Heart left ventricle (tissue), 16 donors: Measurements from ENCODE around the gene NTNG2. TPM values are rescaled to one million over a fixed set of nuclear protein-coding genes. Genes with fewer than 3 reads are reported as not detected.
"Not testable (repeated sequence)": the region's sequence is repeated elsewhere in the genome, so short reads cannot be mapped to it uniquely, and the experiment has no call there.

Experiments used
- ATAC-seq, 4 donors: fragments of 200-7000 bp; cut with Tn5 transposase; one replicate each; pipeline ENCODE4 v1.9.1; 2020 to 2022; ENCODE audit warnings: moderate library complexity in 4 of 4, mild to moderate bottlenecking in 3 of 4, moderate number of reproducible peaks in 1 of 4
- DNase-seq, 5 donors: peaks; one replicate each; pipeline ENCODE4 v3.0.0-alpha.2; 2020
- H3K27ac ChIP-seq, 12 donors: fragments of 200-600 bp; sonication (generic) in 4 of 12; one replicate each; pipeline versions ENCODE4 v1.5.0 to v1.8.0; 2016 to 2022; ENCODE audit warnings: mild to moderate bottlenecking in 2 of 12
- H3K27me3 ChIP-seq, 9 donors: fragments of 200-600 bp; sonication (generic) in 2 of 9; one replicate each; pipeline versions ENCODE4 v1.5.1 to v1.8.0; 2016 to 2022; ENCODE audit warnings: mild to moderate bottlenecking in 3 of 9
- H3K36me3 ChIP-seq, 9 donors: fragments of 200-600 bp; sonication (generic) in 2 of 9; one replicate each; pipeline versions ENCODE4 v1.5.0 to v1.8.0; 2018 to 2022; ENCODE audit warnings: mild to moderate bottlenecking in 2 of 9
- H3K4me1 ChIP-seq, 12 donors: fragments of 200-600 bp; sonication (generic) in 4 of 12; one replicate each; pipeline versions ENCODE4 v1.5.0 to v1.8.0; 2016 to 2022; ENCODE audit warnings: mild to moderate bottlenecking in 3 of 12
- H3K4me3 ChIP-seq, 12 donors: fragments of 200-600 bp; sonication (generic) in 4 of 12; one replicate each; pipeline versions ENCODE4 v1.5.0 to v1.8.0; 2017 to 2022; ENCODE audit warnings: mild to moderate bottlenecking in 9 of 12, moderate library complexity in 4 of 12
- H3K9me3 ChIP-seq, 12 donors: fragments of 200-600 bp; sonication (generic) in 4 of 12; one replicate each; pipeline versions ENCODE4 v1.5.0 to v1.8.0; 2016 to 2022; ENCODE audit warnings: mild to moderate bottlenecking in 1 of 12
- POLR2A ChIP-seq, 2 donors: fragments of 450-650 bp; IDR thresholded peaks; one replicate each; pipeline ENCODE4 v1.6.1; 2017; ENCODE audit warnings: antibody characterized with exemption in 2 of 2, mild to moderate bottlenecking in 2 of 2, moderate library complexity in 2 of 2
- WGBS, 4 donors: extraction: QIAGEN DNeasy Blood & Tissue Kit in 2 of 4; methylation state at CpG; one replicate each; pipeline versions ENCODE4 v1.1.5 to v1.1.7; 2013 to 2018; 5-methylcytosine and 5-hydroxymethylcytosine counted together
- intact Hi-C, 10 donors: fragments of 100-400 bp; cut with DNase I; formaldehyde crosslinking; loops; one replicate each; pipeline versions ENCODE4 v1.11.1 to v1.14.2; 2022
- polyA plus RNA-seq, 2 donors: library from polyadenylated mRNA; stranded (reverse); fragments of 200-250 nt; gene quantifications; one replicate each; pipeline ENCODE4 v1.2.3, GENCODE V29; 2013
- total RNA-seq, 9 donors: library from RNA; depleted of rRNA in 2 of 9; stranded (reverse); fragments of >200 nt in 2 of 9; fragmentation: NEBNext Ultra II Directional in 3 of 9; extraction: Animal tissue kit (Norgen Biotek cat#: 25700) in 3 of 9; gene quantifications; one replicate each; pipeline versions ENCODE4 v1.1.0 to v1.2.4, GENCODE V29; 2016 to 2023
- TF ChIP-seq, protein P1 (sequence below), 12 donors: fragments of 200-600 bp; sonication (generic) in 4 of 12; IDR thresholded peaks; one replicate each; pipeline versions ENCODE4 v1.5.0 to v1.8.0; 2018 to 2022; ENCODE audit warnings: antibody characterized with exemption in 12 of 12, mild to moderate bottlenecking in 5 of 12
- donor health status: ischemic (EF 13 %, LVEDD 7.1; RV severe dilation, severe dysfunction).
- donor health status: healthy with polysubstance abuse.
- donor health status: DM: no; HTN: yes; CAD: no.
- donor health status: DM: no; HTN: no; CAD: no.
- donor health status: ischemic (EF 25% LVEDD 6.9; RV normal size, moderate dysfunction).
- donor health status: ischemic (EF 25% LVEDD 5.7; RV mildly dilated, moderate dysfunction).
- donor health status: healthy.
- donor health status: DM: yes; HTN: yes; CAD: no.
- donor health status: ischemic (EF 35%, LVEDD 5.7; RV mildly dilated, moderate dysfunction).
- donor health status: nonischemic (EF 11% LVEDD 7.7; RV severe dilation, severe dysfunction).
- donor health status: DM: yes; HTN: yes; CAD: no.
- donor health status: PGD.
- donor health status: ischemic (EF 29% LVEDD 5.4; RV normal size, mild dysfunction).
- donor health status: nonischemic (EF 23%, LVEDD 6.1; RV moderate dilation, normal function).

Gene NTNG2
- total and polyA plus RNA-seq, 11 donors: 0.28 to 4.1 (median 2.2) TPM

DNA sequence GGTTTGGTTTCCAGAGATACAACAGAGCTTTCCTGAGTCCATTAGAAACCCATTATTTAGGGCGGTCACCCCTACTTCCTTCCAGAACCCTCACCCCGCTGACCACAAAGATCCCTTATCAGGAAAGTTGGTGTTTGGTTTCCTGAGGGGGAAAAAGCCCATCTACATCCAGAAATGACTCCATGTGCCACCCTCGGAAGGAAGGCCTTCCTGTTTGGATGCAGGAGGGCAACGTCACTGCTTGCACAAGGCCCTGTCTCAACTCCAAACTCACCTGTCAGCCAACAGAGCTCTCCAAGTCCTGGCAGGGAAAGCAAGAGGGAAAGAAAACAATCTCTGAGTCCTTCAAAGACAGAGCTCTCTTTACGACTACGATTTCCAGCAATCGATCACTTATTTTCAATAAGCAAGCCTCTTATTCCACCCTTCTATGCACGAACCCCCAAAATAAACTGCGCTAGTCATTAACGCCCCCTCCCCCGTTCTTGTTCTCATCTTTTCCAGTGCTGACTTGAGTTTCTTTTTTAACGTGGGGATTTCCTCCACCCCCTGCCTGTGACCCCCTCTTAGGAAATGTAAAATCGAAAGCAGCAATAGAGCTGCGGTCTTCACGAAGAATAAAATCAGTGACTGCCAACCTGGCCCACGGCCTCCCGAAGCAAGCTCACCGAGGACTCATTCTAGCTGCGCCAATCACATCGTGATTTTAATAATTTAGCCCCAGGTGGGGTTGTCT, 35.7 kb upstream of the NTNG2 start:
- ATAC-seq (no peak), DNase-seq (no peak)
- whole genome bisulfite sequencing, 4 donors: 52 to 57% (median 55%) methylated on average over 20 of the region's 20 CpGs
- no peaks in the 10 kb centered on the region for H3K36me3 ChIP-seq
- H3K4me3 ChIP-seq: no peak overlapping the region
- no peak for TF ChIP-seq POLR2A (IDR thresholded peaks at IDR 0.05)
- TF ChIP-seq, protein P1, sequence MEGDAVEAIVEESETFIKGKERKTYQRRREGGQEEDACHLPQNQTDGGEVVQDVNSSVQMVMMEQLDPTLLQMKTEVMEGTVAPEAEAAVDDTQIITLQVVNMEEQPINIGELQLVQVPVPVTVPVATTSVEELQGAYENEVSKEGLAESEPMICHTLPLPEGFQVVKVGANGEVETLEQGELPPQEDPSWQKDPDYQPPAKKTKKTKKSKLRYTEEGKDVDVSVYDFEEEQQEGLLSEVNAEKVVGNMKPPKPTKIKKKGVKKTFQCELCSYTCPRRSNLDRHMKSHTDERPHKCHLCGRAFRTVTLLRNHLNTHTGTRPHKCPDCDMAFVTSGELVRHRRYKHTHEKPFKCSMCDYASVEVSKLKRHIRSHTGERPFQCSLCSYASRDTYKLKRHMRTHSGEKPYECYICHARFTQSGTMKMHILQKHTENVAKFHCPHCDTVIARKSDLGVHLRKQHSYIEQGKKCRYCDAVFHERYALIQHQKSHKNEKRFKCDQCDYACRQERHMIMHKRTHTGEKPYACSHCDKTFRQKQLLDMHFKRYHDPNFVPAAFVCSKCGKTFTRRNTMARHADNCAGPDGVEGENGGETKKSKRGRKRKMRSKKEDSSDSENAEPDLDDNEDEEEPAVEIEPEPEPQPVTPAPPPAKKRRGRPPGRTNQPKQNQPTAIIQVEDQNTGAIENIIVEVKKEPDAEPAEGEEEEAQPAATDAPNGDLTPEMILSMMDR (IDR thresholded peaks at IDR 0.05): no peak
- intact Hi-C loops: no loop called here
- no peaks in the 10 kb centered on the region for H3K4me1 ChIP-seq
- no peak overlapping the region for H3K27ac ChIP-seq
- H3K9me3 ChIP-seq: no peaks in the 10 kb centered on the region
- peaks cover 0 to 82% (median 21%) of the 10 kb centered on the region in 9 donors for H3K27me3 ChIP-seq

DNA sequence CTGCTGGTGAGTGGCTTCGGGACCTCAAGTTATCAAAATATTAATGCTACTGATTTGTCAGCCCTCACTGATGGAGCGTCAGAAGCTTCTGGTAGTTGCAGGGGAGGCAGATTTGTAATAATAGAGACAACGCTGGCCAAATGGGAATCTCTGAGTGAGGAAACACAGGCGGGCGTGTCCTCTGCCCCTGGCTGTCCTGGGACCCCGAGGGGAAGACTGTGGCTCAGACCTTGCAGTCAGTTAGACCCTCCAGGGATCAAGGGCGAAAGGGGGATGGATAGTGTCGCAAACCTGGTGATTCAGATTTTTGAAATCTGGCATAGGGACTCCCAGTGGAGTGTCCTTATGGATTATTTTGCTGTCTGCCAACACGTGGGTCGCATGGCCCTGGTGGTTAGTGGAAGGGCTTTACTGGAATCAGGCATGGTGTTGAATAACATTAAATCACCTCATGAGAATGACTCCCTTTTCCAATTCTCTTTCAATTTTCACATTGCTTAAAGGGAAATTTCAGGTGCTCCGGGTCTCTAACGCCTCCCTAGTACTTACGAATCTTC, 35.1 kb upstream of the NTNG2 start:
- H3K4me1 ChIP-seq: no peaks in the 10 kb centered on the region
- peaks cover 0 to 78% (median 20%) of the 10 kb centered on the region in 9 donors for H3K27me3 ChIP-seq
- intact Hi-C loops: no loop called here
- WGBS, 4 donors: 64 to 70% (median 67%) methylated on average over 13 of the region's 13 CpGs
- DNase-seq (no peak), ATAC-seq (no peak)
- H3K36me3 ChIP-seq: no peaks in the 10 kb centered on the region
- H3K4me3 ChIP-seq: no peak overlapping the region
- H3K27ac ChIP-seq: no peak overlapping the region
- no peaks in the 10 kb centered on the region for H3K9me3 ChIP-seq
- no peak for TF ChIP-seq POLR2A (IDR thresholded peaks at IDR 0.05)
- TF ChIP-seq, protein P1 (IDR thresholded peaks at IDR 0.05): no peak

DNA sequence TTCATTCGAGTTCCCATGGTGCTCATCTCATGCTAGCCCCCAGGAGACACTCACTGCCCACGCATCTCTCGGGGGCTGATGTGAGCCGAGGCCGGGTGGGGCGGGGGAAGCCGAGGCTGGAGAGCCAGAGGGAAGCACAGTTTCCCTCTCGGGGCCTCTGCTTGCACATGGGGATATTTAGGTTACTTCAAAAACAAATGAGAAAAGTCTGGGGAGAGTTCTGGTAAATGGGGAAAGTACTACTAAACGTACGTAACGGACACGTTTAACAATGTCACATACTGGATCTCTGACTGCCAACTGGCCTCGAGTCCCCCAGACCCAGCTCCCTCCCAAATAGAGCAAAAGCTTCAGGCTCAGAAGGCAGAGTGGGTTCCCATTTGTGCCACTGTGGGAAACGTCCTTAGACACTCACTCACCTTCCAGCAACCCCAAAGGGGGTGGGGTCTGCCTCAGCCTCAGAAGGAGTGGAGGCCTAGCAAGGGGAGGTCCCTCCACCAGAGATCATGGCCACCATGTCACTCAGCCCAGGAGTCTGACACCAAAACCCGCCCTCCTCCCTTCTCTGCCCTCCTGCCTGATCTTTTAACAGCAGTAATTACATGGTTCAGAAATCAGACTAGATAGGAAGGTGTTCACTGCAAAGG, 33.8 kb upstream of the NTNG2 start:
- Histone ChIP-seq H3K27ac (no peak overlapping the region), H3K9me3 (no peaks in the 10 kb centered on the region), H3K27me3 (peaks cover 0 to 75% (median 19%) of the 10 kb centered on the region in 9 donors), H3K4me3 (no peak overlapping the region), H3K36me3 (no peaks in the 10 kb centered on the region), H3K4me1 (no peaks in the 10 kb centered on the region)
- no peak for TF ChIP-seq POLR2A (IDR thresholded peaks at IDR 0.05)
- TF ChIP-seq, protein P1 (IDR thresholded peaks at IDR 0.05): no peak
- ATAC-seq (no peak), DNase-seq (no peak)
- WGBS, 4 donors: 64 to 71% (median 69%) methylated on average over 15 of the region's 15 CpGs
- intact Hi-C loops: no loop called here

DNA sequence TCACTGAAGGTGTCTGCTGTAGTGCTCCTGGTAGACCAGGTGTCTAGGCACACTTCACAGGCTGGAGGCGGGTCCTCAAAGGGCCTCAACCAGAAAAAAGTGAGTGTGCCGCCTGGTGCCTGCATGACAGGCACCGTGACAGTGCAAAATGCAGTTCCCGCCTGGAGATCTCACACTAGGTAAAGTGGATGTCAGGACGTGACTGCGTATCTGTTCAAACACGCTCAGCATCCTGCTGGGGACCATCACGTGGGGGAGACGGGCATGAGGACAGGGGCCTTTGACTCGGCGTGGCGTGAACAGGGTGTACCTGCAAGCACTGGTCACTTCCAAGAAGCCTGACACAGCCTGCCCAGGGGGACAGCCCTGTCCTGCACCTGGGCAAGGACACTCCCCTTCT, 32.3 kb upstream of the NTNG2 start:
- H3K36me3 ChIP-seq: no peaks in the 10 kb centered on the region
- no peak for DNase-seq
- H3K27ac ChIP-seq: no peak overlapping the region
- WGBS, 4 donors: 77 to 87% (median 79%) methylated on average over 12 of the region's 12 CpGs
- no peak for ATAC-seq
- no peaks in the 10 kb centered on the region for H3K4me1 ChIP-seq
- no peak overlapping the region for H3K4me3 ChIP-seq
- TF ChIP-seq, protein P1 (IDR thresholded peaks at IDR 0.05): no peak
- no peak for TF ChIP-seq POLR2A (IDR thresholded peaks at IDR 0.05)
- H3K9me3 ChIP-seq: no peaks in the 10 kb centered on the region
- H3K27me3 ChIP-seq: peaks cover 0 to 66% (median 19%) of the 10 kb centered on the region in 9 donors
- intact Hi-C loops: no loop called here

DNA sequence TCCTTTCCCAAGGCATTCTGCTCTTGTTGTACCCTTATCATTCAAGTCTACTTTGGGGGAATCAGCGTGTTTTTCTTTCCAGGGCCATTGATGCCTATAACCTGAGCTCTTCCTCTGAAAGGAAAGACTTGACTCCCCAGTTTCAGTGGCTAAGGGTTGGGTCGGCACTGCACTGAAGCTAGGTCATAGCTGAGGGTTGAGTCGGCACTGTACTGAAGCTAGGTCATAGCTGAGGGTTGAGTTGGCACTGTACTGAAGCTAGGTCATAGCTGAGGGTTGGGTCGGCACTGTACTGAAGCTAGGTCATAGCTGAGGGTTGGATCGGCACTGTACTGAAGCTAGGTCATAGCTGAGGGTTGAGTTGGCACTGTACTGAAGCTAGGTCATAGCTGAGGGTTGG, 27.8 kb upstream of the NTNG2 start:
- intact Hi-C loops, H3K27ac ChIP-seq, H3K4me3 ChIP-seq, H3K36me3 ChIP-seq, H3K4me1 ChIP-seq, DNase-seq, ATAC-seq, H3K9me3 ChIP-seq: not testable (repeated sequence)
- H3K27me3 ChIP-seq: peaks cover 0 to 54% (median 10%) of the 10 kb centered on the region in 9 donors
- WGBS, 4 donors: 67 to 87% (median 74%) methylated on average over 5 of the region's 5 CpGs
